Endothelial cell (in vitro differentiated cells): ENCODE measurements around the gene UBAC2. TPM values are rescaled to one million over a fixed set of nuclear protein-coding genes. Genes with fewer than 3 reads are reported as not detected.

ENCODE experiments used
- DNase-seq: peaks from one replicate; pipeline ENCODE4 v3.0.0; 2021; ENCODE audit warnings: low spot score
- H3K27ac Mint-ChIP-seq: one replicate; pipeline ENCODE4 v1.8.0; 2021; ENCODE audit warnings: mixed read lengths, inconsistent platforms; ENCODE audit not compliant: unreplicated experiment
- H3K27me3 Mint-ChIP-seq: one replicate; pipeline ENCODE4 v1.8.0; 2021; ENCODE audit warnings: mild to moderate bottlenecking, moderate library complexity, mixed read lengths, inconsistent platforms; ENCODE audit not compliant: unreplicated experiment
- H3K36me3 Mint-ChIP-seq: one replicate; pipeline ENCODE4 v1.8.0; 2021; ENCODE audit warnings: mild to moderate bottlenecking, low read depth, mixed read lengths, inconsistent platforms; ENCODE audit not compliant: unreplicated experiment
- H3K4me1 Mint-ChIP-seq: one replicate; pipeline ENCODE4 v1.8.0; 2021; ENCODE audit warnings: mild to moderate bottlenecking, mixed read lengths, inconsistent platforms; ENCODE audit not compliant: unreplicated experiment
- H3K4me3 Mint-ChIP-seq: one replicate; pipeline ENCODE4 v1.8.0; 2021; ENCODE audit warnings: mild to moderate bottlenecking, mixed read lengths, inconsistent platforms; ENCODE audit not compliant: unreplicated experiment
- H3K9me3 Mint-ChIP-seq: one replicate; pipeline ENCODE4 v1.8.0; 2021; ENCODE audit warnings: mixed read lengths, inconsistent platforms; ENCODE audit not compliant: unreplicated experiment
- total RNA-seq: library from RNA; stranded (reverse); fragmentation: NEBNext Ultra II Directional; extraction: Animal tissue kit (Norgen Biotek cat#: 25700); gene quantifications from one replicate; pipeline ENCODE4 v1.2.1, GENCODE V29; 2021; ENCODE audit not compliant: unreplicated experiment
- TF ChIP-seq, protein P1 (sequence below): fragments of 200-600 bp; sonication (generic); IDR thresholded peaks from one replicate; pipeline ENCODE4 v1.5.0; 2021; ENCODE audit warnings: antibody characterized with exemption; ENCODE audit not compliant: unreplicated experiment

Gene UBAC2
- total RNA-seq, 1 donor from 2014 or later: 58.6 TPM

DNA sequence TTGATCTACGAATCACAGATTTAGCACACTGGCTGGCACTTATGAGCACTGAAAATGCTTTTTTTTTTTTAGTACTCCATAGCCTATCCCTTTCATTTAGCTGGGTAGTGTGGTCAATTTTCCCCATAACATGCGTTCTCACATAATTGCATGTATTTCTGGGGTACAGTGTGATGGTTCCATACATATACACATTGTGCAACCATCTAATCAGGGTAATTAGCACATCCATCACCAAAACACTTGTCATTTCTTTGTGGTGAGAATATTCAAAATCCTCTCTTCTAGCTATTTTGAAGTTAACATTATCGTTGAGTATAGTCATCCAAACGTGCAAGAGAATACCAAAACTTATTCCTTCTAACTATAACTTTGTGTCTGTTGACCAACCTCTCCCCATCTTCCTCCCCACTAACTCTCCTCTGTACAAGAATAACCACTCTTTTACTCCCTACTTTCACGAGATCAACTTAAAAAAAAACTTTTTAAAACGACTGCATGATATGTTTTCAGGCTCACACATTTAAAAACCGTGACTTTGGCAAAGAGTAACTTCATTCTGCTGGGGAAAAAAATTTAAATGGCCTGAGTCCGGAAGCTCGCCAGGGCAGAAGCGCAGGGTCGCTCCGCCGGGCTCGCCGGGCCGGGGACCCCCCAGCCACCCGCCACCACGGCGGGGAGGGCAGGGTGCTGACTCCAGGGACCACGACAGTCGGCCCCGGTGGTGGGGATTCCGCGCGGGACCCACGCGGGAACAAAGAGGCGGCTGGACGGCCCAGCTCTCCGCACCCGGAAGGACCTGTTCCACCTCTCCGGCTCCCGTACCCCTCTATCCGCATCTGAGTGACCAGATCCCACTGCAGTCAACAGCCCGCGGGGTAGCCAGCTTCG lies 868 bp upstream of the UBAC2 start:
- H3K9me3 Mint-ChIP-seq: no peaks in the 10 kb centered on the region
- peaks cover 9% of the 10 kb centered on the region for H3K27me3 Mint-ChIP-seq
- peaks cover 20% of the 10 kb centered on the region for H3K4me1 Mint-ChIP-seq
- peak overlapping the region; percentile 93 for H3K4me3 Mint-ChIP-seq
- H3K36me3 Mint-ChIP-seq: peaks cover 15% of the 10 kb centered on the region
- H3K27ac Mint-ChIP-seq: peak overlapping the region; percentile 82
- TF ChIP-seq, protein P1, sequence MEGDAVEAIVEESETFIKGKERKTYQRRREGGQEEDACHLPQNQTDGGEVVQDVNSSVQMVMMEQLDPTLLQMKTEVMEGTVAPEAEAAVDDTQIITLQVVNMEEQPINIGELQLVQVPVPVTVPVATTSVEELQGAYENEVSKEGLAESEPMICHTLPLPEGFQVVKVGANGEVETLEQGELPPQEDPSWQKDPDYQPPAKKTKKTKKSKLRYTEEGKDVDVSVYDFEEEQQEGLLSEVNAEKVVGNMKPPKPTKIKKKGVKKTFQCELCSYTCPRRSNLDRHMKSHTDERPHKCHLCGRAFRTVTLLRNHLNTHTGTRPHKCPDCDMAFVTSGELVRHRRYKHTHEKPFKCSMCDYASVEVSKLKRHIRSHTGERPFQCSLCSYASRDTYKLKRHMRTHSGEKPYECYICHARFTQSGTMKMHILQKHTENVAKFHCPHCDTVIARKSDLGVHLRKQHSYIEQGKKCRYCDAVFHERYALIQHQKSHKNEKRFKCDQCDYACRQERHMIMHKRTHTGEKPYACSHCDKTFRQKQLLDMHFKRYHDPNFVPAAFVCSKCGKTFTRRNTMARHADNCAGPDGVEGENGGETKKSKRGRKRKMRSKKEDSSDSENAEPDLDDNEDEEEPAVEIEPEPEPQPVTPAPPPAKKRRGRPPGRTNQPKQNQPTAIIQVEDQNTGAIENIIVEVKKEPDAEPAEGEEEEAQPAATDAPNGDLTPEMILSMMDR: no peak
- DNase-seq: no peak

DNA sequence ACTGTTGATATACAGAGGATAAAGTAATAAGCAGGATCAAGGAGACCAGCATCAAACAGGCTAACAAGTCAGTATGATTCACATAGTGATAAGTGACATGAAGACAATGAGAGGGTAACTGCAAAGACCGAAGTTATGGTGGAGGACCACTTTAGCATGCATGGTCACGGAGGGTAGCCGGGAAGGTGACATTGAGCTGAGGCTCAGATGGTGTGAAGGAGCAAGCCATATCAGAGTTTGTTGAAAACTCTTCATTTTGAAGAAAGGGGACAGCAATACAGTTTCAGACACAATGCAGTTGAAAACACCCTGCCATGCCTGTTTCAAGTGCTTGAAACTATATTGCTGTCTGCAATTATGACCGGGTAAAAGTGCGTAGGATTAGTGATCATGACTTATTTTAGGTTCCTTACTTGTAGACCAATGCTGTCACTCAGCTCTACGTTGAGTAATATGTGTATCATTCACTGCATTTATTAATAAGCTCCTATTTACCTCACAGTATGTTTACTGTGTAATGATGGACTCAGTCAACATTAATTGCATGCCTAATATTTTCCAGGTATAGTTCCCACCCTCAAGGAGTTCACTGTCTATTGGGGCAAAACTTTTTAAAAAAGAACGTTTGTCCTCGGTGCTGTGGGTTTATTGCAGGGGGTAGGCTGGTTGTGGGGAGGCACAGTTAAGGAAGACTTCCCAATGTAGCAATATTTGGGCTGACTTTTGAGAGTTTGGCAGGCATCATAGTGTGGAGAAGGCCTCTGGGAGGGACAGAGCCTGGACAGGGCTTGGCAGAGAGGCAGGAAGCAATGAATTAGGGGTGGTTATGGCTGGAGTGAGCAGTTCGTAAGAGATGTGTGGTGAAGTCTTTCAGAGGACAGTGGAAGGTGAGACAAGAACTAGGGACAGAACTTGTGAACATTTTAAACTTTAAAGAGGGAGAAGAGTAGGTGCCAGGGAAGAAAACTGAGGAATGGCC lies 3.2 kb downstream of the UBAC2 start:
- H3K4me3 Mint-ChIP-seq: peak overlapping the region; percentile 4
- peak overlapping the region; percentile 62 for H3K27ac Mint-ChIP-seq
- H3K36me3 Mint-ChIP-seq: peaks cover 15% of the 10 kb centered on the region
- no peaks in the 10 kb centered on the region for H3K9me3 Mint-ChIP-seq
- TF ChIP-seq, protein P1: no peak
- DNase-seq: no peak
- H3K27me3 Mint-ChIP-seq: peaks cover 15% of the 10 kb centered on the region
- H3K4me1 Mint-ChIP-seq: peaks cover 25% of the 10 kb centered on the region

DNA sequence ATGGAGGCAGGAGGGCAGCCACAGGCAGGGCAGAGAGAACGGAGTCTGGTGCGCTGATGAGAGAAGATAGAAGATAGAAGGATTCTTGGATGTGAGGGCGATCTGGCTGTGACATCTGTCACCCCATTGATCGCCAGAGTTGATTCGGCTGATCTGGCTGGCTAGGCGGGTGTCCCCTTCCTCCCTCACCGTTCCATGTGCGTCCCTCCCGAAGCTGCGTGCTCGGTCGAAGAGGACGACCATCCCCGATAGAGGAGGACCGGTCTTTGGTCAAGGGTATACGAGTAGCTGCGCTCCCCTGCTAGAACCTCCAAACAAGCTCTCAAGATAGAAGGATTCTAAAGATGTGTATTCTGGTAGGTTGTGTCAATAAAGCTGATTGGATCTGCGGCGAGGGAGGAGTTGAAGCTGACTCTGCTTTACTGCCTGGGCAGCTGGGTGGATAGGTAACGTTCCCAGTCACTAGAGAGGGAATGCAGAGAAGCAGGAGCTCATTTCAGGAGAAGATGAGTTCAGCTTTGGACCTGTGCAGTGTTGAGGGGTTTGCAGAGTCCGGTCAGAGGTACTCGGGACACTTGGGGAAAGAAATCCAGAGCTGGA lies 5.1 kb downstream of the UBAC2 start:
- peaks cover 15% of the 10 kb centered on the region for H3K36me3 Mint-ChIP-seq
- DNase-seq: no peak
- H3K9me3 Mint-ChIP-seq: no peaks in the 10 kb centered on the region
- no peak overlapping the region for H3K4me3 Mint-ChIP-seq
- no peak overlapping the region for H3K27ac Mint-ChIP-seq
- TF ChIP-seq, protein P1: no peak
- peaks cover 24% of the 10 kb centered on the region for H3K4me1 Mint-ChIP-seq
- H3K27me3 Mint-ChIP-seq: peaks cover 12% of the 10 kb centered on the region

DNA sequence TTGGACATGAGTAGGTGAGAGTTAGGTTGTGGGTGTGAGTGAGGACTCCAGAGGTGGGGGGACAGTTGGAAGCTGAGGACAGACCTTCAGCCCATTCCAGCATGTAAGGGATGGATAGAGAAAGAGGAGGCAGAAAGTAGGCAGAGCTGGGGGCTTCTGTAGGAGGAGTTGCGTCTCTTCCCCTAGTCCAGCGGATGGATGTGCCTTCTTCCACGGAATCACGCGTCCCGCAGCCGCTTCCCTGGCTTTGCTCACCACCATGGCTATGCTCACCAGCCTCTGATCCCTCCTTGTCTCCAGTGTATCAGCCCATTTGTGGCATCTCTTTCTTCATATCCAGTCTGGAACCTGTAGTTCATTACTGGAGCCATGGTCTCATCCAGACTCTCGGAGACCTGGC lies 5.6 kb downstream of the UBAC2 start:
- Mint-ChIP-seq H3K27me3 (peaks cover 12% of the 10 kb centered on the region), H3K4me3 (no peak overlapping the region), H3K9me3 (no peaks in the 10 kb centered on the region), H3K36me3 (peaks cover 15% of the 10 kb centered on the region), H3K27ac (no peak overlapping the region), H3K4me1 (peaks cover 23% of the 10 kb centered on the region)
- TF ChIP-seq, protein P1: no peak
- no peak for DNase-seq
